Endothelial cell of umbilical vein (primary cell): ENCODE results near the gene CUBN. TPM values are rescaled to one million over a fixed set of nuclear protein-coding genes. Genes with fewer than 3 reads are reported as not detected.

Experiments
- BruUV-seq: library from RNA; stranded (reverse); fragments of 400-500 nt; replicated peaks from 2 replicates; lab custom pipeline; 2021; lab: Mats Ljungman, UMichigan
- CTCF ChIA-PET: fragments of 300-600, 350-600 bp; sonication (Branson Sonifier 250); formaldehyde crosslinking; loops from one replicate; lab custom pipeline; 2021; ENCODE audit warnings: antibody characterized with exemption, inconsistent platforms; lab: Charles Lee
- POLR2A ChIA-PET: fragments of 300-600, 350-600 bp; sonication (Branson Sonifier 250); formaldehyde crosslinking; loops from one replicate; lab custom pipeline; 2021; ENCODE audit warnings: antibody characterized with exemption, inconsistent platforms; lab: Charles Lee
- DNase-seq: peaks from one replicate; pipeline ENCODE4 v3.0.0-alpha.2; 2011; ENCODE audit warnings: low read depth, low spot score
- FAIRE-seq: peaks from 2 replicates; lab custom pipeline; 2011; peaks lifted over from hg19 to GRCh38; lab: Jason Lieb, UNC
- H2AFZ ChIP-seq: 2 replicates; pipeline ENCODE4 v1.6.0; 2012; ENCODE audit warnings: low read depth, low read length, control low read depth, inconsistent platforms
- H3K27ac ChIP-seq: 2 replicates; pipeline ENCODE4 v1.5.1; 2011; ENCODE audit warnings: low read depth, mild to moderate bottlenecking, control low read depth, low read length, moderate library complexity; ENCODE audit not compliant: insufficient read depth
- H3K27me3 ChIP-seq, 2 experiments: 2 replicates each; pipeline versions ENCODE4 v1.6.0 to v1.6.1; 2011; ENCODE audit warnings: low read length in 2 of 2, mixed read lengths in 1 of 2; ENCODE audit not compliant: control insufficient read depth in 2 of 2, insufficient read depth in 2 of 2
- H3K36me3 ChIP-seq, 2 experiments: 2 replicates in 1 of 2; 3 replicates in 1 of 2; pipeline ENCODE4 v1.5.1; 2011; ENCODE audit warnings: low read length in 2 of 2, mild to moderate bottlenecking in 1 of 2, moderate library complexity in 1 of 2; ENCODE audit not compliant: control insufficient read depth in 2 of 2, insufficient read depth in 2 of 2; ENCODE audit errors: extremely low read depth in 1 of 2
- H3K4me1 ChIP-seq: 3 replicates; pipeline ENCODE4 v1.5.1; 2011; ENCODE audit warnings: mild to moderate bottlenecking, low read length; ENCODE audit not compliant: control insufficient read depth, insufficient read depth; ENCODE audit errors: extremely low read depth
- H3K4me2 ChIP-seq: 2 replicates; pipeline ENCODE4 v1.6.1; 2011; ENCODE audit warnings: low read length, control low read depth, mixed read lengths; ENCODE audit not compliant: insufficient read depth
- H3K4me3 ChIP-seq, 3 experiments: fragments of 200-600 bp in 1 of 3; sonication (generic), shearing (Covaris generic) in 1 of 3; replicated peaks in 1 of 3; 2 replicates each; pipeline ENCODE4 v1.5.1; 2011 to 2016; ENCODE audit warnings: control low read depth in 3 of 3, low read length in 3 of 3, mild to moderate bottlenecking in 2 of 3, inconsistent platforms in 1 of 3, low read depth in 1 of 3, moderate library complexity in 1 of 3; ENCODE audit not compliant: insufficient read depth in 1 of 3
- H3K79me2 ChIP-seq: 2 replicates; pipeline ENCODE4 v1.6.0; 2012; ENCODE audit warnings: low read length, inconsistent platforms; ENCODE audit not compliant: control insufficient read depth, insufficient read depth
- H3K9ac ChIP-seq: replicated peaks from 2 replicates; pipeline ENCODE3; 2011; ENCODE audit warnings: low read length, control low read depth; ENCODE audit not compliant: insufficient read depth; ENCODE audit errors: extremely low read depth
- H3K9me1 ChIP-seq: replicated peaks from 3 replicates; pipeline ENCODE4 v1.6.0; 2011; ENCODE audit warnings: mild to moderate bottlenecking, low read length; ENCODE audit not compliant: control insufficient read depth, insufficient read depth; ENCODE audit errors: extremely low read depth
- H3K9me3 ChIP-seq: replicated peaks from 2 replicates; pipeline ENCODE4 v1.5.1; 2012; ENCODE audit warnings: low read length, inconsistent platforms; ENCODE audit not compliant: control insufficient read depth, insufficient read depth
- H4K20me1 ChIP-seq: replicated peaks from 2 replicates; pipeline ENCODE3; 2011; ENCODE audit warnings: mild to moderate bottlenecking, low read length; ENCODE audit not compliant: control insufficient read depth, insufficient read depth; ENCODE audit errors: extremely low read depth
- CTCF ChIP-seq, 2 donors: IDR thresholded peaks; 1 replicate in 1 of 2; 2 replicates in 1 of 2; pipeline ENCODE4 v1.5.1; 2011; ENCODE audit warnings: low read length in 2 of 2, mild to moderate bottlenecking in 2 of 2, moderate library complexity in 2 of 2, control low read depth in 1 of 2, inconsistent platforms in 1 of 2, low read depth in 1 of 2; ENCODE audit not compliant: insufficient read depth in 1 of 2; ENCODE audit errors: extremely low read depth in 1 of 2
- EZH2 ChIP-seq: IDR thresholded peaks from 2 replicates; pipeline ENCODE4 v1.6.1; 2012; ENCODE audit warnings: borderline replicate concordance, low read depth, mild to moderate bottlenecking, moderate library complexity, low read length, inconsistent platforms; ENCODE audit not compliant: severe bottlenecking
- FOS ChIP-seq: IDR thresholded peaks from 2 replicates; pipeline ENCODE4 v1.6.1; 2011; ENCODE audit warnings: mild to moderate bottlenecking, low read length, moderate library complexity, borderline replicate concordance; ENCODE audit not compliant: insufficient read depth
- GATA2 ChIP-seq: IDR thresholded peaks from 2 replicates; pipeline ENCODE4 v1.7.0; 2011; ENCODE audit warnings: low read depth, mild to moderate bottlenecking, moderate library complexity, mixed read lengths, low read length; ENCODE audit not compliant: insufficient read length, insufficient read depth
- JUN ChIP-seq: IDR thresholded peaks from 2 replicates; pipeline ENCODE4 v1.6.1; 2011; ENCODE audit warnings: borderline replicate concordance, low read depth; ENCODE audit not compliant: insufficient read length, insufficient read depth
- MAX ChIP-seq: IDR thresholded peaks from 2 replicates; pipeline ENCODE4 v1.6.1; 2011; ENCODE audit not compliant: insufficient read depth, insufficient read length
- MYC ChIP-seq: IDR thresholded peaks from one replicate; pipeline ENCODE4 v1.6.1; 2011; ENCODE audit warnings: mild to moderate bottlenecking, low read depth, low read length
- POLR2A ChIP-seq: IDR thresholded peaks from 2 replicates; pipeline ENCODE4 v1.6.1; 2012; ENCODE audit warnings: low read depth, mild to moderate bottlenecking, control low read depth, low read length
- POLR2AphosphoS5 ChIP-seq: IDR thresholded peaks from 2 replicates; pipeline ENCODE4 v1.6.1; 2012; ENCODE audit warnings: low read depth, mild to moderate bottlenecking, control low read depth, low read length, moderate library complexity; ENCODE audit not compliant: insufficient read depth
- dilution Hi-C: fragments of 300-500 bp; cut with MboI; formaldehyde crosslinking; loops from one replicate; pipeline ENCODE4 v1.15.0; 2019; ENCODE audit warnings: low sequenced_read_pairs; ENCODE audit not compliant: extremely low pct_ligation_motif_present
- intact Hi-C: fragments of 100-400 bp; cut with micrococcal nuclease; formaldehyde crosslinking; loops from one replicate; pipeline ENCODE4 v1.10.0; 2022
- polyA plus RNA-seq, 4 experiments: library from polyadenylated mRNA; depleted of rRNA in 3 of 4; stranded (reverse) in 3 of 4; unstranded in 1 of 4; fragments of >200 nt; gene quantifications; 2 replicates each; pipeline versions ENCODE4 v1.2.1 to v1.2.3, GENCODE V29; 2011 to 2012; ENCODE audit warnings: missing spikeins in 1 of 4
- total RNA-seq: library from RNA; stranded (reverse); gene quantifications from 2 replicates; pipeline ENCODE4 v1.2.3, GENCODE V29; 2021

Gene CUBN
- total and polyA plus RNA-seq, 2 donors (not counting 3 experiments of a cell fraction or from before 2014, with no cell fraction given): 2.7 to 4.6 TPM

- dilution Hi-C loops (no loop called here), intact Hi-C loops (no loop called here)
- Histone ChIP-seq H3K79me2 (no peaks in the 10 kb centered on the region), H3K4me1 (no peaks in the 10 kb centered on the region), H2AFZ (no peak overlapping the region), H4K20me1 (no peaks in the 10 kb centered on the region), H3K4me3 (no peak overlapping the region), H3K9me3 (no peaks in the 10 kb centered on the region), H3K27me3 (no peaks in the 10 kb centered on the region), H3K27ac (no peak overlapping the region), H3K9me1 (no peaks in the 10 kb centered on the region), H3K9ac (no peak overlapping the region), H3K36me3 (no peaks in the 10 kb centered on the region), H3K4me2 (no peak overlapping the region)
- no peak for FAIRE-seq
- ChIA-PET POLR2A (no interaction called here), CTCF (interaction anchor here (0.8 to 1.4 kb wide), 3 partner anchors 8 to 40 kb away, joined by 3 read pairs; no protein-coding TSS in a partner anchor)
- no TSS peak for BruUV-seq
- DNase-seq: no peak
- TF ChIP-seq FOS (no peak), POLR2A (no peak)
Observed at GRCh38 chr10:17140386-17140761, 10.8 kb upstream of the CUBN start.

- intact Hi-C loops (no loop called here), dilution Hi-C loops (no loop called here)
- no peaks in the 10 kb centered on the region for H3K9me3 ChIP-seq
- no peaks in the 10 kb centered on the region for H3K4me1 ChIP-seq
- FAIRE-seq (no peak), DNase-seq (no peak)
- no peaks in the 10 kb centered on the region for H3K9me1 ChIP-seq
- CTCF ChIA-PET: interaction anchor here (1.3 kb wide), 1 partner anchor 15 kb away, joined by 3 read pairs; no protein-coding TSS in a partner anchor
- H4K20me1 ChIP-seq: no peaks in the 10 kb centered on the region
- no peaks in the 10 kb centered on the region for H3K36me3 ChIP-seq
- H3K27ac ChIP-seq: no peak overlapping the region
- H3K4me2 ChIP-seq: no peak overlapping the region
- H3K4me3 ChIP-seq: no peak overlapping the region
- TF ChIP-seq POLR2A: no peak
- TF ChIP-seq MYC: no peak
- no peak for TF ChIP-seq GATA2
- no peak for TF ChIP-seq POLR2AphosphoS5
- no peak for TF ChIP-seq JUN
- no peak for TF ChIP-seq FOS
- TF ChIP-seq MAX: no peak
- TF ChIP-seq EZH2: no peak
- TF ChIP-seq CTCF (IDR thresholded peaks at IDR 0.05; ENCODE audit: extremely low read depth in 1 of 2, insufficient read depth in 1 of 2, low read depth in 1 of 2, low read length in 2 of 2): no peak
- no peak overlapping the region for H2AFZ ChIP-seq
- no peak overlapping the region for H3K9ac ChIP-seq
- BruUV-seq: no TSS peak
- no peaks in the 10 kb centered on the region for H3K79me2 ChIP-seq
- POLR2A ChIA-PET: no interaction called here
- no peaks in the 10 kb centered on the region for H3K27me3 ChIP-seq
Observed at GRCh38 chr10:17138460-17139042, 8.9 kb upstream of the CUBN start.
